OCI-LY7 (cell line): ENCODE results near the gene C16orf78. TPM values are rescaled to one million over a fixed set of nuclear protein-coding genes. Genes with fewer than 3 reads are reported as not detected.

Experiments used
- BruUV-seq: library from RNA; stranded (reverse); fragments of 400-500 nt; replicated peaks from 2 replicates; lab custom pipeline; 2021; lab: Mats Ljungman, UMichigan
- CTCF ChIA-PET: fragments of 300-600 bp; sonication (Branson Sonifier 250); formaldehyde crosslinking; loops from one replicate; lab custom pipeline; 2022; ENCODE audit warnings: antibody characterized with exemption; ENCODE audit not compliant: unreplicated experiment; lab: Charles Lee
- POLR2A ChIA-PET: fragments of 300-600 bp; sonication (Branson Sonifier 250); formaldehyde crosslinking; loops from one replicate; lab custom pipeline; 2022; ENCODE audit warnings: antibody characterized with exemption; lab: Charles Lee
- DNase-seq: peaks from one replicate; pipeline ENCODE4 v3.0.0-alpha.2; 2015; ENCODE audit warnings: low spot score
- H2AFZ ChIP-seq: fragments of 200-600 bp; sonication (generic), shearing (Covaris generic); 2 replicates; pipeline ENCODE4 v1.6.1; 2014; ENCODE audit warnings: mild to moderate bottlenecking, antibody characterized with exemption, low read length, moderate library complexity
- H3K27ac ChIP-seq: fragments of 200-600 bp; sonication (generic); 2 replicates; pipeline ENCODE4 v1.5.1; 2014; ENCODE audit warnings: mixed run types, low read depth, mild to moderate bottlenecking, moderate library complexity, low read length, inconsistent platforms; ENCODE audit not compliant: poor library complexity, severe bottlenecking
- H3K36me3 ChIP-seq: fragments of 200-600 bp; sonication (generic); 2 replicates; pipeline ENCODE4 v1.6.1; 2014; ENCODE audit warnings: mild to moderate bottlenecking, antibody characterized with exemption, low read length, moderate library complexity, mixed read lengths; ENCODE audit not compliant: insufficient read depth
- H3K4me1 ChIP-seq: fragments of 200-600 bp; sonication (generic); 2 replicates; pipeline ENCODE4 v1.5.1; 2014; ENCODE audit warnings: mild to moderate bottlenecking, low read length; ENCODE audit not compliant: insufficient read depth, poor library complexity, severe bottlenecking
- H3K4me2 ChIP-seq: fragments of 200-600 bp; sonication (generic); 2 replicates; pipeline ENCODE4 v1.6.1; 2014; ENCODE audit warnings: mild to moderate bottlenecking, low read length
- H3K4me3 ChIP-seq: fragments of 200-600 bp; sonication (generic); 2 replicates; pipeline ENCODE4 v1.5.1; 2014; ENCODE audit warnings: mild to moderate bottlenecking, low read depth, low read length; ENCODE audit not compliant: poor library complexity, severe bottlenecking
- H3K79me2 ChIP-seq: fragments of 200-600 bp; sonication (generic); 2 replicates; pipeline ENCODE4 v1.6.1; 2016; ENCODE audit warnings: low read depth, mild to moderate bottlenecking, low read length, moderate library complexity, mixed read lengths; ENCODE audit not compliant: insufficient read depth
- H3K9me2 ChIP-seq: fragments of 200-600 bp; sonication (generic); 2 replicates; pipeline ENCODE4 v1.6.1; 2016; ENCODE audit warnings: mild to moderate bottlenecking, low read length, mixed read lengths; ENCODE audit not compliant: insufficient read depth
- H3K9me3 ChIP-seq: fragments of 200-600 bp; sonication (generic); 2 replicates; pipeline ENCODE4 v1.6.1; 2014; ENCODE audit warnings: mild to moderate bottlenecking, mixed run types, low read length, mixed read lengths
- H4K20me1 ChIP-seq: fragments of 200-600 bp; sonication (generic); 2 replicates; pipeline ENCODE4 v1.6.1; 2014; ENCODE audit warnings: mild to moderate bottlenecking, antibody characterized with exemption, low read length, moderate library complexity, mixed read lengths; ENCODE audit not compliant: insufficient read depth
- EZH2phosphoT487 ChIP-seq: fragments of 200-600 bp; sonication (generic); IDR thresholded peaks from 2 replicates; pipeline ENCODE4 v1.6.1; 2018; ENCODE audit warnings: low read depth, borderline replicate concordance, mild to moderate bottlenecking, mixed run types, antibody characterized with exemption, low read length, moderate library complexity, mixed read lengths
- intact Hi-C: fragments of 100-400 bp; cut with micrococcal nuclease; formaldehyde crosslinking; loops from one replicate; pipeline ENCODE4 v1.10.0; 2022; ENCODE audit not compliant: unreplicated experiment
- total RNA-seq, 2 experiments: library from RNA; depleted of rRNA in 1 of 2; stranded (reverse); fragments of >200 nt in 1 of 2; shearing (Covaris generic) in 1 of 2; gene quantifications; 2 replicates each; pipeline ENCODE4 v1.2.3, GENCODE V29; 2014 to 2022
- TF ChIP-seq, protein P1 (sequence below): fragments of 200-600 bp; sonication (generic); conservative IDR thresholded peaks from 2 replicates; pipeline ENCODE4 v1.5.1; 2014; ENCODE audit warnings: mild to moderate bottlenecking, antibody characterized with exemption, low read length, moderate library complexity, mixed read lengths

Gene C16orf78
- total RNA-seq, 2 experiments from 2014 or later: not detected

- H3K9me3 ChIP-seq: no peaks in the 10 kb centered on the region
- no peak overlapping the region for H3K27ac ChIP-seq
- H3K36me3 ChIP-seq: no peaks in the 10 kb centered on the region
- DNase-seq: no peak
- no peak for TF ChIP-seq EZH2phosphoT487
- TF ChIP-seq, protein P1, sequence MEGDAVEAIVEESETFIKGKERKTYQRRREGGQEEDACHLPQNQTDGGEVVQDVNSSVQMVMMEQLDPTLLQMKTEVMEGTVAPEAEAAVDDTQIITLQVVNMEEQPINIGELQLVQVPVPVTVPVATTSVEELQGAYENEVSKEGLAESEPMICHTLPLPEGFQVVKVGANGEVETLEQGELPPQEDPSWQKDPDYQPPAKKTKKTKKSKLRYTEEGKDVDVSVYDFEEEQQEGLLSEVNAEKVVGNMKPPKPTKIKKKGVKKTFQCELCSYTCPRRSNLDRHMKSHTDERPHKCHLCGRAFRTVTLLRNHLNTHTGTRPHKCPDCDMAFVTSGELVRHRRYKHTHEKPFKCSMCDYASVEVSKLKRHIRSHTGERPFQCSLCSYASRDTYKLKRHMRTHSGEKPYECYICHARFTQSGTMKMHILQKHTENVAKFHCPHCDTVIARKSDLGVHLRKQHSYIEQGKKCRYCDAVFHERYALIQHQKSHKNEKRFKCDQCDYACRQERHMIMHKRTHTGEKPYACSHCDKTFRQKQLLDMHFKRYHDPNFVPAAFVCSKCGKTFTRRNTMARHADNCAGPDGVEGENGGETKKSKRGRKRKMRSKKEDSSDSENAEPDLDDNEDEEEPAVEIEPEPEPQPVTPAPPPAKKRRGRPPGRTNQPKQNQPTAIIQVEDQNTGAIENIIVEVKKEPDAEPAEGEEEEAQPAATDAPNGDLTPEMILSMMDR: no peak
- H3K79me2 ChIP-seq: no peaks in the 10 kb centered on the region
- ChIA-PET POLR2A (interaction anchor here (0.8 kb wide), 1 partner anchor 457 kb away, joined by 3 read pairs; no protein-coding TSS in a partner anchor), CTCF (no interaction called here)
- no TSS peak for BruUV-seq
- H3K4me2 ChIP-seq: no peak overlapping the region
- no peaks in the 10 kb centered on the region for H4K20me1 ChIP-seq
- no peak overlapping the region for H2AFZ ChIP-seq
- no peaks in the 10 kb centered on the region for H3K9me2 ChIP-seq
- H3K4me3 ChIP-seq: no peak overlapping the region
- H3K4me1 ChIP-seq: no peaks in the 10 kb centered on the region
- intact Hi-C loops: no loop called here
These were observed 58.1 kb downstream of the C16orf78 start for GRCh38 chr16:49431591-49432290.

GRCh38 chr16:49434733-49435132 lies 61.1 kb downstream of the C16orf78 start:
- no peaks in the 10 kb centered on the region for H3K9me3 ChIP-seq
- no peak for DNase-seq
- intact Hi-C loops: no loop called here
- ChIA-PET CTCF (no interaction called here), POLR2A (no interaction called here)
- peaks cover 5% of the 10 kb centered on the region for H3K4me1 ChIP-seq
- TF ChIP-seq, protein P1: no peak
- no peak for TF ChIP-seq EZH2phosphoT487
- H3K4me2 ChIP-seq: no peak overlapping the region
- no peaks in the 10 kb centered on the region for H3K9me2 ChIP-seq
- H3K79me2 ChIP-seq: no peaks in the 10 kb centered on the region
- BruUV-seq: no TSS peak
- no peak overlapping the region for H3K27ac ChIP-seq
- H3K36me3 ChIP-seq: no peaks in the 10 kb centered on the region
- no peak overlapping the region for H2AFZ ChIP-seq
- H4K20me1 ChIP-seq: no peaks in the 10 kb centered on the region
- no peak overlapping the region for H3K4me3 ChIP-seq

GRCh38 chr16:49436181-49436580 lies 62.6 kb downstream of the C16orf78 start:
- ChIA-PET POLR2A (no interaction called here), CTCF (no interaction called here)
- H2AFZ ChIP-seq: no peak overlapping the region
- no peak overlapping the region for H3K27ac ChIP-seq
- BruUV-seq: no TSS peak
- no peak for DNase-seq
- H4K20me1 ChIP-seq: no peaks in the 10 kb centered on the region
- peaks cover 20% of the 10 kb centered on the region for H3K4me1 ChIP-seq
- no peaks in the 10 kb centered on the region for H3K36me3 ChIP-seq
- no peak overlapping the region for H3K4me2 ChIP-seq
- intact Hi-C loops: no loop called here
- no peaks in the 10 kb centered on the region for H3K9me2 ChIP-seq
- TF ChIP-seq EZH2phosphoT487: no peak
- TF ChIP-seq, protein P1: no peak
- H3K4me3 ChIP-seq: no peak overlapping the region
- no peaks in the 10 kb centered on the region for H3K79me2 ChIP-seq
- no peaks in the 10 kb centered on the region for H3K9me3 ChIP-seq
